Stimulated activated CD8-positive, alpha-beta memory T cell treated with anti-CD3 and anti-CD28 coated beads, Interleukin-12 subunit alpha, Interleukin-12 subunit beta, amount 100 ng/mL, for 4 hours (primary cell): ENCODE data around the gene TELO2.

Source experiments
- DNase-seq: peaks from one replicate; pipeline ENCODE4 v3.0.0-alpha.2; 2020; ENCODE audit warnings: low read depth

TELO2 gene

GRCh38 chr16:1518626-1519135, 25.5 kb downstream of the TELO2 start:
- DNase-seq = no peak

GRCh38 chr16:1519831-1520230, 26.7 kb downstream of the TELO2 start:
- no peak for DNase-seq

DNA sequence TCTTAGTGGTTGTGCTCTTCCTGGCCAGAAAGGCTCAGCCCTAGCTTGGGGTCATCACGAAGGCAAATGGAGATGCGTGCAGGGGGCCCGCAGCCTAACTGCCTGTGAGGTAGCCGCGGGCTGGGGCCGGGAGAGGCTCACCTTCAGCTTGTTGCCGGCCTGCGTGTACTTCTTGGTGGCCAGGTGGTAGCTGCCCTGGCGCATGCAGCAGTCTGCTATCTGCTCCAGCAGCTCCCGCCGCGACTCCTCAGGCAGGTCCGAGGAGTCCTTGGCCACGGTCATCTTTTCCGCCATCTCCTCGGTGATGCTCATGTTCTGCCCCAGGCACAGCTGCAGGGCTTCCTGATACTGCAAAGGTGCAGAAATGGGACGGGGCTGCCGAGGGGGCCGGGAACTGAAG, 27.3 kb downstream of the TELO2 start:
- no peak for DNase-seq

- no peak for DNase-seq
Observed at GRCh38 chr16:1523581-1524245, 30.6 kb downstream of the TELO2 start.

- no peak for DNase-seq
Observed at GRCh38 chr16:1524366-1524765, 31.2 kb downstream of the TELO2 start.

DNA sequence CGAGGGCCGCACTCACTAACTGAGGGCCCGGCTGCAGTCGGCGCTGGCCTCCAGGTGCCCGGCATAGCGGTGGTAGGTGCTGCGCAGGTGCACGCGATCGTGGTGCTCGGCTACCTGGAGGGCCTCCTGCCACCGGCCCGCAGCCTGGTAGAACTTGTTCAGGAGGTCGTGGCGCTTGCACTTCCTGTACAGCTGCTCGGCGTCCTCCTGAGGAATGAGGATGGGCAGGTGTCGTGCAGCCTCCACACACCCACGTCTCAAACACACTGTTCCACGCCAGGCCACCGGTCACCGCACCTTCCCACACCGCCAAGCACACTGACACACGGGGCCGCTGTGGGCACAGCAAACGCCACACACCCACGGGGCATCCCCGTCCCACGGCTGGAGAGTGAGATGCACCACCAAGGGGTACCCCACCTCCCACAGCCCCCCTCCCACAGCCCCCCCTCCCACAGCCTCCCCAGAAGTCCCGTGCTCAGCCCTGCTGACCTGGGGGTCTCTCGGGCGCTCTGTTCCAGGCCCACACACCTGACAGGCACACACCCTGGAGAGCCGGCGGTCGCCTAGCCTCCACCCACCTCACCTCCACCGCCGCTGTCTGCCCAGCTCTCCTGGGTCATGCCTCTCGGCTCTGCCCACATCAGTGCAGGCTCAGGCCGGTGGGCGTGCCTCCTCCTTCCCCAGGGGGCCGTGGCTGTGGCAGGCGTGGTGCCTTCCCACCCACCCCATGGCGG, 32.9 kb downstream of the TELO2 start:
- no peak for DNase-seq

- DNase-seq = no peak
Observed at GRCh38 chr16:1526608-1527555, 33.7 kb downstream of the TELO2 start.

DNA sequence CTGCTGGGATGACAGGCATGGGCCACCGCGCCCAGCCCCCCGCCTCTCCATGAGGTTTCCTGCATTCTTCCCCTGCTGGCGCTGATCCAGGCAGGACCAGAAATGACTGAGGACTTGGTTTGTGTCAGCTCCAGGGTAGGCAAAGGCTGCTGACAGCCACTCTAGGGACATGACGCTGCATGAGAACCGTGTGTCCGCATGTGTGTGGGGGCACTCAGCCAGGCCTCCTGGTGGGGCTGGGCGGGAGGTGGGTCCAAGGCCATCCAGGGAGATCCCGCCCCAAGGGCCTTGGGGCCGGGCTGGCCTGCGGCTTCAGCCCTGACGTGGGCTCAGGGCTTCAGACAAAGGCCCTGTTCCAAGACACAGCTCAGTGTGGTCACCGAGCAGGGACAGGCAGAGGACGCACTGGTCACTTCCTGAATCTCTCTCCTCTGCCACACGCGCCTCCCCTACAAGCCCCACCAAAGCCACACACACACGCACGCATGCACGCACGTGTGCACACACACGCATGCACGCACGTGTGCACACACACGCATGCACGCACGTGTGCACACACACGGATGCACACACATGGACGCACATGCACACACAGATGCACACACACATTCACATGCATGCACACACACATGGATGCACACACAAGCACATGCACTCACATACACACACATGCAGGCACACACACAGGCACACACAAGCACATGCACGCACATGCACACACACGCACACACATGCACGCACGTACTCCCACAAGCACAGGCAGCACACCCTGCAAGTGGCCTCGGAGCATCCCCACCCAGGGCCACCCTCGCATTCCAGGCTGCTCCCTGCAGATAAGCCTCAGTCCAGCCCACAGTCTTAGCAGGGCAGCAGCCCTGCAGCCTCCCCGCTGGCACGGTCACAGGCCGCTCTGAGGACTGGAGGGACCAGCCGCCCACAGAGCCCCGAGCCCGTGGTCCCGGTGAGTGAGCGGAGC, 35.0 kb downstream of the TELO2 start:
- DNase-seq = no peak

DNA sequence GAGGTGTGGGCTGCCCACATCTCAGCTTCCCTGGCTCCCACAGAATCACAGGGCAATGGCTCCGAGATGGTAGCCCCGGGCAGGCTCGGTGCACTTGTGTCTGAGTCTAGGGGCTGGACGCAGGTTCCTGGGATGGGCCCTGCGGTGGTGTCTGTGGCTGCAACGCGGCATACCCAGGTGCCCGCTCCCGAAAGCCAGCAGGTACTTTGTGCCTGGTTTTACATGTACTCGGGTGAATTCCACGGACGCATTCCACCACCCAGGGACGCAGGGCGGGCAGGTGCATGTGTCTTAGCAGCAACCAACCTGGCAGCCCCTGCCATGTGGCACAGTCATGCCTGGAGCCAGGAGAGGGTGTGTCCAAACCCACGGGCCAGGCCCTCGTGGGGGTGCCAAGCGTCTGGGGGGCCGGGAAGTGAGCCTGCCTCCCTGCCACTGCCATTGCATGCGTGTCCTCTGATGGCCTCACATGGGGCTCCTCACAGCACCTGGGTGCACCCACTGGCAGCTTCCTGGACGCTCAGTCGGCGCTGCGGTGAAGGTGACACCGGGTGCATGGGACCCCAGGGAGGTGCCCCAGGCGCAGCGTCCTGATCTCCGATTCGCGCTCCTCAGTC, 35.9 kb downstream of the TELO2 start:
- DNase-seq = no peak

DNA sequence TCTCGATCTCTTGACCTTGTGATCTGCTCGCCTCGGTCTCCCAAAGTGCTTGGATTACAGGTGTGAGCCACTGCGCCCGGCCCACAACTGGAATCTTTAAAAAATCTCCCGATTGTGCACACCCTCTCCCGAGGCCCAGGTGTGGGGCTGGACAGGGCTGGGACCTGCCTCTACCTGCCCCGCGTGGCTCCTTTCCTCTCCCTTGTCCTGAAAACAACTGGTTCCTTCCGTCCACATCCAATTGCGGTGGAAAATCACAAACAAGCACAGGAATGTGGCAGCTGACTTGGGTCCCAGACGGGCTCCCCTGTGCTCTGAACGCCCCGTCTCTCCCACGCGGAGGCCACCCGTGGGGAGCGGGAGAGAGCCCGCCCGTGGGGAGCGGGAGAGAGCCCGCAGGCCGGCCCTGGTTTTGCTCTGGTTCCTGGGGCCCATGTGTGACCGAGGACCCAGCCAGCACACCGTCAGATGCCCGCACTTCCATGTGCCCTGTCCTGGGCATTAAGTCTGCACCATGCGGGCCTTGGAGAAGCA, 37.3 kb downstream of the TELO2 start:
- DNase-seq = no peak

DNA sequence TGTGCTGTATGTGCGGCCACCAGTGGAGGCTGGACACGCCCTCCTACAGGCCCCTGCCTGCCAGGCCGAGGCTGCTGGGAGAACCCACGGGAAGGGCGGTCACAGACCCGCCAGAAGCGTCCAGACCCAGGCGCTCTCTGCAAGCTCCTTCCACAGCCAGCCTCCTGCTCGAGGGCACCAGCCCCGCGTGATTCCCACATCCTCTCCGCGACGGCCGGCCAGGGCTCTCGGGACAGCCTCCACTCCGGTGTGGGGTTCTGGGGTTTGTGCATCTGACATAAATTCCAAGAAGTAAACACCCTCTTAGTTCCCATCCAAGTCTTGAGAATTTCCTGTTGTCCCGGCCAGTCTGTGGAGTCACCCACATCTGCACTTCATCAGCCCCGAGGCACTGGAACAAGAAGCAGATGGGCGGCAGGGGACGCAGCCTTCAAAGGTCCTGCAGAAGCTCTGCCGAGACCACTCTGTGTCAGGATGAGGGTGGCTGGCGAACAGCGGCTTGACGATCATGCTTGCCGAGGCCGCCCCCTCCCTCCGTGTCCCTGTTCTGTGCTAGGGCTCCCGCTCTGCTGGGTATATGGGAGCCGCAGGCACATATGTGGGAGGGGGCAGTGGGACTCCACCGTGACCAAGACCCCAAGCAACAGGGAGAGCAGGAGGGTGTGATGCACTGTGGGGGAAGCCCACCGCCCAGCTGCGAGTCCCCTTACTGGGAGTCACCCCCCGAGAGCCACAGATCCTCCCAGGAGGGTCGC, 37.9 kb downstream of the TELO2 start:
- no peak for DNase-seq

DNA sequence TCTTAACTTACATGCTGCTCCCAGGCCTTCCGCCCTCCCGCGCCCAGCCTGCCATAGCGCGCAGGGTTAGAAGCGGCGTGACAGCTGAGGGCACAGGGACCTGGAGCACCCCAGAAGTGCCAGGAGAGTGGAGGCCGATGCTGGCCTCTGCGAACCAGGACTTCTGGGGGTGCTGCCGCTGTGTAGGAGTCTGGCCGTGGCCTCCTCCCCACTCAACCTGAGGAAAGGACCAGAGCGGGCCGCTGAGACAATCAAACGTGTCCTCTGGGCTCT, 38.4 kb downstream of the TELO2 start:
- no peak for DNase-seq

- no peak for DNase-seq
Observed at GRCh38 chr16:1532081-1532760, 39.1 kb downstream of the TELO2 start.

- no peak for DNase-seq
Observed at GRCh38 chr16:1532771-1533170, 39.6 kb downstream of the TELO2 start.

DNA sequence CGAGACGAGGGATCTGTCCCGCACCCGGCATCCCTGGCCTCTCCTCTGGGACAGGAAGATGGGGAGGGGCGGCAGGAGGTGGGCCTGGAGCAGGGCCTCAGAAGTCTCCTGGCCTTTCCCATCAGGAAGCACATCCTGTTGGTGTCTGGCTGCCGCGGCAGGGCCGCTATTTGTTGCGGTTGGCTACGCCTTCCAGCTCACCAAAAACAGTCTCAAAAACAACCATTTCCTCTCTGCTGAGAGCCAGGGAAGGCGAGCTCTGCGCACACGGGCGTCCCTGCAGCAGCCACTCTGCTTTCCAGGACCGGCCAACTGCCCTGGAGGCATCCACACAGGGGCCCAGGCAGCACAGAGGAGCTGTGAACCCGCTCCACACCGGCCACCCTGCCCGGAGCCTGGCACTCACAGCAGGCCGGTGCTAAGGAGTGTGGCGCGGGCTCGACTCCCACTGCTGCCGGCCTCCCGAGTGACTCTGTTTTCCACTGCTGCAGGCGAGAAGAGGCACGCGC, 40.3 kb downstream of the TELO2 start, which contains the start of gene TMEM204:
TSS of gene TMEM204 (plus strand) at position 224 of the 509 bp plus-strand sequence. CDS start 610 bp downstream, outside the sequence.
- DNase-seq = no peak

GRCh38 chr16:1534021-1535020, 41.2 kb downstream of the TELO2 start:
- no peak for DNase-seq

GRCh38 chr16:1535391-1536291, 42.5 kb downstream of the TELO2 start:
- DNase-seq = no peak
